Testis (tissue), 2 donors: ENCODE results near the gene APOBEC3H.

Experiments used
- CTCF ChIP-seq, 3 experiments: fragments of 450-650 bp in 2 of 3; fragments of 200-600 bp in 1 of 3; sonication (generic) in 1 of 3; IDR thresholded peaks; one replicate each; pipeline ENCODE4 v1.5.1; 2016 to 2019; ENCODE audit warnings: antibody characterized with exemption in 3 of 3, mild to moderate bottlenecking in 2 of 3, moderate library complexity in 1 of 3
- POLR2A ChIP-seq: fragments of 450-650 bp; IDR thresholded peaks from one replicate; pipeline ENCODE4 v1.6.1; 2017; ENCODE audit warnings: antibody characterized with exemption, mild to moderate bottlenecking, moderate library complexity

GRCh38 chr22:39114112-39114511, 17.1 kb downstream of the APOBEC3H start:
- TF ChIP-seq CTCF (IDR thresholded peaks at IDR 0.05): no peak
- TF ChIP-seq POLR2A: no peak
